ENCODE measurements around the gene AGBL4.
"Not testable (repeated sequence)": the region's sequence is repeated elsewhere in the genome, so short reads cannot be mapped to it uniquely, and the experiment has no call there.

The AGBL4 gene

DNA sequence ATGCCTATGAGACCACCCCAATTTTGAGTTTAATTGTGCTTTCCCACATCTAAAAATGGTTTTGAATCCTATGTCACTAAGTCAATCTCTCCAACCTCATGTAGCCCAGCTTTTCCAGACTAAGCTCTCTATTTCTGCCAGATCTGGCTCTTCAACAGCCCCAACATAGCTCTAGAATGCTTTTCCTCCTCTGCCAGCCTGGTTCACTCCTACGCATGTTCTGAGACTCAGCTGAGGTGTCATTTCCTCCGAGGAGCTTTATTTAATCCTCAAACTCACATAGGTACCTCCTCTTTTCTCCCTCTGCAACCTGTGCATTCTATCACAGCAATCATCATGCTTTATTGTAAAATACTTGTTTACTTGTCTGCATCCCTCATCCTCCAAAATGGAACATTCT lies 729.2 kb downstream of the AGBL4 start:
- DNase-seq: no peak

DNA sequence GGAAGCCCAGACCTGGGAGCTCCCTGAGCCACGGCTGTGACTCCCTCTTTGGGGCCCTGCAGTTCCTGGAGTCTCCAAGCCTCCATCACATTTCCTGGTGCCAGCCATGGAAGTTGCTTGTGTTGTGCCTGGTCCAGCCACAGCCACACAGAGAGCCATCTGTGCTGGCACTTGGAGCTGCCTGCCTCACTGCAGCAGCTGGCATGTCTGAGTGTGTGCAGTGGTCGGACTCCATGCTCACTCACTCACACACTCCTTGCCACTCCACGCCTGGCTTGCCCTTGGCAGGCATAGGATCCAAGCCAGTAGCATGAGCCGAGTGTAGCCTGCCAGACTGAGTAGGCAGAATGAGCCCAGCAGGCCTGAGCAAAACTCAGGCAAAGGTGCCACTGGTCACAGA lies 730.7 kb downstream of the AGBL4 start:
- DNase-seq: no peak

DNA sequence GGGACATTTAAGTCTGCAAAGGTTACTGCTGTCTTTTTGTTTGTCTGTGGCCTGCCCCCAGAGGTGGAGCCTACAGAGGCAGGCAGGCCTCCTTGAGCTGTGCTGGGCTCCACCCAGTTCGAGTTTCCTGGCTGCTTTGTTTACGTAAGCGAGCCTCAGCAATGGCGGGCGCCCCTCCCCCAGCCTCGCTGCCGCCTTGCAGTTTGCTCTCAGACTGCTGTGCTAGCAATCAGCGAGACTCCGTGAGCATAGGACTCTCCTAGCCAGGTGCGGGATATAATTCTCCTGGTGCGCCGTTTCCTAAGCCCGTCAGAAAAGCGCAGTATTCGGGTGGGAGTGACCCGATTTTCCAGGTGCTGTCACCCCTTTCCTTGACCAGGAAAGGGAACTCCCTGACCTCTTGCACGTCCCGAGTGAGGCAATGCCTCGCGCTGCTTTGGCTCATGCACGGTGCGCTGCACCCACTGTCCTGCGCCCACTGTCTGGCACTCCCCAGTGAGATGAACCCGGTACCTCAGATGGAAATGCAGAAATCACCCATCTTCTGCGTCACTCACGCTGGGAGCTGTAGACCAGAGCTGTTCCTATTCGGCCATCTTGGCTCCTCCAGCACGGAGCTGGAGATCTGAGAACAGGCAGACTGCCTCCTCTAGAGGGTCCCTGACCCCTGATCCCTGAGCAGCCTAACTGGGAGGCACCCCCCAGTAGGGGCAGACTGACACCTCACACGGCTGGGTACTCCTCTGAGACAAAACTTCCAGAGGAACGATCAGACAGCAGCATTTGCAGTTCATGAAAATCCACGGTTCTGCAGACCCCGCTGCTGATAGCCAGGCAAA lies 766.3 kb downstream of the AGBL4 start:
- not testable (repeated sequence) for DNase-seq

DNA sequence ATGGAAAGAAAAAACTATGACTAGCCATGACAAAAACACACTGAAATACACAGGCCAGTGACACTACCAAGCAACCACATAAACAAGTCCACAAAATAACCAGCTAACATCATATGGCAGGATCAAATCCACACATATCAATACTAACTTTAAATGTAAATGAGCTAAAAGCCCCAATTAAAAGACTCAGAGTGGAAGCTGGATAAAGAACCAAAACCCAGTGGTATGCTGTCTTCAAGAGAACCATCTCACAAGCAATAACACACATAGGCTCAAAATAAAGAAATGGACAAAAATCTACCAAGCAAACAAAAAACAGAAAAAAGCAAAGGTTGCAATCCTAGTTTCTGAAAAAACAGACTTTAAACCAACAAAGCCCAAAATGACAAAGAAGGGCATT lies 770.8 kb downstream of the AGBL4 start:
- DNase-seq: no peak

DNA sequence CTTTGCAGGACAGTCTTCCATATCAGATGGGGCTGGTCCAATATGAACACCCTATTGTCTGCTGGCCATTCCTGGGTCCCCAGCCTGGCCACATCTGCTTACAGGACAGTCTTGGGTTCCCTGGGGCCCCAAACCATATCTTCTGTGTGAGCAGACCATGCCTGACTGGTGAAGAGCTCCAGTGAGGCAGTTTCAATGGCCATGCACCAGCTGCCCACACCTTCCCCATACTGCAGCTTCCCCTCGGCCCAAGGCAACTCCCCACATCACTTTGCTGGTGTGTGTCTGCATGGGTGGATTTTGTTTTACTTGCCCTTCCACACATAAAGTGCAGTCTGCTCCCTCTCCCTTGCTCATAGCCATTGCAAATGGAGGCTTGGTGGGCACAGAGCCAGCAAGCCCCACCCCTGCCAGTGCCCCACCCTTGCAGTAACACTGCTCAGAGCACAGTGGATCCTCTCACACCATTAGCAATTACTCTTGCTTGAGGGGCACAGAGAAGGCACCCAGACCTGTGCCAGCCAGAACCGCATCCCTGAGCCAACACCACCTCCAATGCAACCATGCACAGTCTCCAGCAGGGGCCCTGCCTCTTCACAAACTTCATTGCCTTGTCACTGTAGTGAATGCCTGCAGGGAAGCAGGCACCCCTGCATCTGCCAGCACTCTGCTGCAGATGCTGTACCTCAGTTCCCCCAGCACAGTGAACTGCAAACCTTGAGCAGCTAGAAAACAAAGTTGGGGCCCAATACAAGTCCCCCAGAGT lies 772.6 kb downstream of the AGBL4 start:
- DNase-seq: no peak

DNA sequence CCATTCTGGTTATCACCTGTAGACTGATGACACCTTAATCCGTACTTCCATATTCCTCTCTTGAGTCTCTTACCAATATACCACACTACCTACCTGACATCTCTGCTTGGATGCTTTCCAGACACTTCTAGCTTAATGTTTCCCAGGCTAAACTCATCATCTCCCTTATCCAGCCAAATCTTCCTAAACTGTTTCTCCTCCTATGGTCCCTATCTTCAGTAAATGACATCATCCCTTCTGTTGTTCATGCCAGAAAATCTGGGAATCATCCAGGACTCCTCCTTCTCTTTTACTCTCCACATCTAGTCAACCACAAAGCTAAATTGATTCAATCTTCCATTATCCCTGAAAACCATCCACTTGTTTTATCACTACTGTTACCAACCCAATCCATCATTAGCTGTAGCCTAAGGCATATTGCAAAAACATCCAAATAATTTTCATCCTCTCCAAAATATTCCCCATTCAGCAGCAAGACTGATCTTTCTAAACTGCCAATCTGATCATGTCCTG lies 783.0 kb downstream of the AGBL4 start:
- no peak for DNase-seq

DNA sequence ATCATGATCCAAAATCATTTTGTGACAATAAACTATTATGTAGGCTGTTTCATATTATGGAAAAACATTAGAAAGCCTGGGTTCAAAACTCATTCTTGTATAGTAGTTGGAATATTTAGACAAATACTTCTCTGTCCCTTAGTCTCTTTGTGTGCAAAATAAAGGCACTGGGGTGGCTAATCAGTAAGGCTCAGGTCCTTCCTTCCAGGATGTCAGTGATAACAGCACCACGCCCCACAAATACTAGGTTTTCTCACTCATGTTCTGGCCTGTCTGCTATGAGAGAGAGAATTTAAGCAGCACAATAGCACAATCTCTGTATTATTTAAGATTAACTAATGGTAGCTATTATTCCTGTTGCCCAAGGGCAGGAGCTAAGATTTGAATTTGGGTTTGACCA lies 788.8 kb downstream of the AGBL4 start:
- no peak for DNase-seq

DNA sequence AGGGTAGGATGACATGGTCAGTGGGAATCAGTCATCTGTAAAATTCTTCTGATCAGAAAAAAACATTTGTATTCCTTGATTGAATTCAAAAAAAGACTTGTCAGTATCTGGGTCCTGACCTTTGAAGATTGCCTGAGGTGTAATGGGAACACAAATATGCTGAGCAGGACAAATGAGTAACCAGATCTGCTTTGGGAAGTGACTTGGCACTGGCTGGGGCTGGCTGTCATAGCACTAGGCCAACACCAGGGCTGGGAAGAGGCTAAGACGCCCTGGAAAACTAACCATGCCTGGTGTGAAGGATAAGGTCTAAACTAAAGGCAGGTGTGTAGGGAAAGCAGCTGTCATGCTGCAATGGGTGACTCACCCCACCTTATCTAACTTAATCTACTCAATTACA lies 794.2 kb downstream of the AGBL4 start:
- no peak for DNase-seq

DNA sequence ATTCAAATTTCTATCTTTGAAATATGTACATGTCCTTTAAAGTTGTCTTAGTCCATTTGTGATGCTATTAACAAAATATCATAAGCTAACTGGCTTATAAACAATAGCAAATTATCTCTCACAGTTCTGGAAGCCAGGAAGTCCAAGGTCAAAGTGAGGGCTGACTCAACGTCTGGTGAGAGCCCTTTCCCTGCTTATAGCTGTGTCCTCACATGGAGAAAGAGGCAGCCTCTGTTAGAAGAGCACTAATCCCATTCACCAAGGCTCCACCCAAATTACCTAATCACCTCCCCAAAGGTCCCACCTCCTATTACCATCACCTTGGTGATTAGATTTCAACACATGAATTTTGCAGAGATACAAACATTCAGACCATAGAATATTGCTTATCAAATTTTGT lies 797.0 kb downstream of the AGBL4 start:
- no peak for DNase-seq

DNA sequence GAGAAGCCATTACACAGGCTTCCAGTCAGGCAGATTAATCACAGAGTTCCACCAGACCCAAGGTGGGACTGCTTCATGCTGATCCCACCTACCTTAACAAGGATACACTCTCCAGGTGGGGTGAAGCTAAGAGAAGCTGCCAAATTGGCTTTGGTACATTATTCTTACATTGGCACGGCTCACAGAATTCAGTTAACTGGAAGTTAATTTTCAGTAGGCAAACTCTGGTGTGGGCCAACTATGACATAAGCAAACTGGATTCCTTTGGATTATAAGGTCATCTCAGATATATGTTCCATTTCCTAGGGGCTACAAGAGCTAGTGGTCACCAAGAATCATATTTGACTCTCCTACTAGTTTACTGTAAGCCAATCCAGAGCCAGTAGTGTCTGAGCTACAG lies 798.3 kb downstream of the AGBL4 start:
- DNase-seq: no peak

DNA sequence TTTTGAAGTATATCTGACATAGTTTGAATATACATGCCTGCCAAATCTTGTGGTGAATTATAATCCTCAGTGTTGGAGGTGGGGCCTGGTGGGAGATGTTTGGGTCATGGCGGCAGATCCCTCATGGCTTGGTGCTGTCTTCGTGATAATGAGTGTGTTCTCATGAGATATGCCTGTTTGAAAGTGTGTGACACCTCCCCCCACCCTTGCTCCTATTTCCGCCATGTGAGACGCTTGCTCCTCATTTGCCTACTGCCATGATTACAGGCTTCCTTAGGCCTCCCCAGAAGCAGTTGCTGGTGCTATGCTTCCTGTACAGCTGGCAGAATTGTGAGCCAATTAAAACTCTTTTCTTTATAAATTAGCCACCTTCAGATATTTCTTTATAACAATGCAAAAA lies 810.5 kb downstream of the AGBL4 start:
- DNase-seq: no peak

DNA sequence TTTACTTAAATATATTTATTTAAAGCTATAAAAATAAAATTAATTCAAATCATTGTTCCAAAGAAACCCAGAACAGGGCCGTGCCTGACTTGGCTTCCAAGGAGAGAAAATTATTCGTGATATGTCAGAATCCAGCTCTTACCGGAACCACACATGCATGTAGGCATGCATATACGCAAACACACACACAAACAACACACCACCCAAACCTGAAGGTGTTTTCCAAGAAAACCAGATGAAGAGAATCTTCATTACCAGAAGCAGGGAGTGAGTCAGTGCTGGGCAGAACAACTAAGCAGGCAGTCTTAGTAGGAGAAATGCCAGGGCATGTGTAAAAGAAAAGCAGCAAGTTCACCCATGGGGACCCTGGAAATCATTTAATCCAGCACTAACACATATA lies 815.0 kb downstream of the AGBL4 start:
- DNase-seq: no peak

DNA sequence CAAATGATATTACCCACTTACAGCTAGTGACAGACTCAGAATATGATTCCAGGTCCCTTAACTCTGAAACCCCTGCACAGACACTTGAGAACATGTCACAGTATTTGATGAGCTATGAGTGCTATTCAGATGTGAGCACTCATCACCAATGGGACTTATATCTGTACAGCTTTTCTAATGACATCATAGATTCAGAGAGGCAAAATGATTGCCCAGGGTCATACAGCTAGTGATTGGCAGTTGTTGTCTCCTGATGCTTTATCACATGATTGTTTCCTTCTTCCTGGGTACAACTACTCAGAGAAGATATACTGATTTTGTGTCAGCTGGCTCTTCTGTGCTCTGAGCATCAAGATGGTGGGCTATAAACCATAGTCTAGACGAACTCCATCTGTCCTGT lies 819.0 kb downstream of the AGBL4 start:
- DNase-seq: no peak

DNA sequence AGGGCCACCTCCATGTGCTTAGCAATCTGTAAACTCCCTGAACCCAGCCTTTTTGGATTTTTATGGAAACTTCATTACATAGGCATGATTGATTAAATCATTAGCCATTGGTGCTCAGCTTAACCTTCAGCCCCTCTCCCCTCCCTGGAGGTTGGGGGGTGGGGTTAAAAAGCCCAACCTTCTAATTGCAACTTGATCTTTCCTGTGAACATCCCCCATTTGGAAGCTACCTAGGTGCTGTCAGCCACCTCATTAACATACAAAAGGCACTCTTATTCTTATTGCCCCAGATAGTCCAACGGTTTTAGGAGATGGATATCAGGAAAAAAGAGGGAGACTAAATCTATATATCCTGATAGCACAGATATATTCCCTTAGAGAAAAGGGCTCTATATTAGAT lies 823.0 kb downstream of the AGBL4 start:
- no peak for DNase-seq

DNA sequence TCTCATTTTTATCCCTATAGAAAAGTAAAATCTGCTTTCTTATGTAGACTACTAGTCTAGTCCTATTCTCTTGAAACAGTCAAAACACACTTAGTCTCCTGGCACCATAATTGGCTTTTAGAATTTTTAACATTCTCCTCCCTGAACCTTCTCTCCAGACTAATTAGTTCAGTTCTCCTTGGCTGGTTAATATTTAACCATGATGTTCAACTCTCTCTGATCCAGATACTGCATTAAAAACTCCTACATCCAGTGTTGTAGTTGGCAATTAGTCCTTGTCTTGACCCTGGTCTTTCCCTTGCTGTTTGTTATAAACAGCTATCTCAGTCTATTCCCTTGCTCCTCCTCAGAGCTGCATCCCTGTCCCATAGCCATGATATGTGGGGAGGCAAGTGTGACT lies 824.2 kb downstream of the AGBL4 start:
- no peak for DNase-seq

DNA sequence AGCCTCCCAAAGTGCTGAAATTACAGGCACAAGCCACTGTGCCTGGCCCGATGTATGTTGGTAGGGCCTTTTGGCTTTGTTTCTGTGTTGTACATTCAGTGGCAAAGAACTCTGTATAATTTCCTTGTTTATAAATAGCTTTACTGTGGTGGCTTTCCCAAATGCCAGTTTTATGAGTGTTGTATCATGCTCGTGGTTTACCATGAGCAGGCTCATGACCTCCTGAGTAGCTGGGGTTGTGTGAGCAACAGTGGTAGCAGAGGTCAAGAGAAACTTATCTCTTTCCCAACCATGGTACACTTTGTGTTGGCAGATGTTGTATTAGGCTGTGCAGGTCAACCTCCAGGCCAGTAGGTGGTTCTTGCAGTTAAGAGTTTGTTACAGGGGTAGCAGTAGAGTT lies 826.7 kb downstream of the AGBL4 start:
- DNase-seq: no peak

DNA sequence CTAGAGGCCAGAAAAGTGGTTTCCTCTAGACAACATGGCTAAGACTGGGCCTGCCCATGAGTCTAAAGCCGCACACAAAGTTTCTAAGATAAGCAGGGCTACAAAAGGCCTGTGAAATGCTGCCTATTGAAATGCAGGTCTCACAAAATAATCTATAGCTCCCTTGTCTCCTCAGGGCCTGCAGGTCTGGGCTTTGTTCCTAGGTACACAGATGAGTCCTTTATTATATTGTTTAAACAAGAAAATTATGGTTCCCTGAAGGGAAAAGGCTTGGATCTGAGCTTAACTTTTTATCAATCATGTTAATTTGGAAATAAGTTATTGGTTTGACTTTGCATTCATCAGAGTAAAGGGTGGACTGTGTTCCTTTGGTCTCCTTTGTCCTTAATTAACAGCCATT lies 833.6 kb downstream of the AGBL4 start:
- DNase-seq: no peak

DNA sequence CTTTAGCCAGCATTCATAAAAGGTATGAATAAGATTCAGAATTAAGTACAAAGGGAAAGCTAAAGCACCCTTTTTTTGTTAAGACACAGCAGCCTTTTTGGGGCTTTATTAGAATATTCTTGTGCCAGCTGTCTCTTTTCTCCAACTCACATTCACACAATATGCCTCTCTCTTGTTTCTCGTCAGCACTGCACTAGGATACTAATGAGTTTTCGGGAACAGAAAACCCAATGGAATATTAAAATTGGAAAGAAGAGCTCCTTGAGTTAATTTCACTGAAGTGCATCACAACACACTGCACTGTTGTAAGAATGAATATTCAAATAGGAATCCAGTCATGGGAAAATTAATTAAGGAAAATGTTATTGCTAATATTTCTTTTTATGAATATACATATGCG lies 836.7 kb downstream of the AGBL4 start:
- no peak for DNase-seq

DNA sequence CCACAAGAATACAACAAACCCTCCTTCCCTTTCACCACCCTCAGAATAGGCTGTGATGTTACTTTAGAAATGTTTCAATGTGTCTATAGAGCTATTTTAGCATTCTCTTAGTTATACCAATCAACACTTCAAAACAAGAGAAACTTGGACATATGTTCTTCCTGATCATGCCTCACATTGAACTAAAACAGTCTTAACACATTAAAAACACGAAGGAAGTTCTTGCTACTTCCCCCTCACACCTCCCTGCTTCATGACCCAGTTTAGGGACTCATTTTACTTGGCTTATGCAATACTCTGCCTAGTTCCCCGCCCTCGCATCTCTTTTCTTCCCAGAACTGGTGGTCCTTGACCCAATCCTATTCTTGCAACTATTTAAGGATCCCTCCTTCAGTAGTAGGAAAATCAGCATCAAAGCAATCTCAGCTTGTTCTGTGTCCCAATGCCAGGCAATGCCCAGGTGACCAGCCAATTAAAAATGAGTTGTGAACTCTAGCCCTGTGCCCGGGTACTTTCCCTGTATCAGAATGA lies 838.2 kb downstream of the AGBL4 start:
- no peak for DNase-seq

DNA sequence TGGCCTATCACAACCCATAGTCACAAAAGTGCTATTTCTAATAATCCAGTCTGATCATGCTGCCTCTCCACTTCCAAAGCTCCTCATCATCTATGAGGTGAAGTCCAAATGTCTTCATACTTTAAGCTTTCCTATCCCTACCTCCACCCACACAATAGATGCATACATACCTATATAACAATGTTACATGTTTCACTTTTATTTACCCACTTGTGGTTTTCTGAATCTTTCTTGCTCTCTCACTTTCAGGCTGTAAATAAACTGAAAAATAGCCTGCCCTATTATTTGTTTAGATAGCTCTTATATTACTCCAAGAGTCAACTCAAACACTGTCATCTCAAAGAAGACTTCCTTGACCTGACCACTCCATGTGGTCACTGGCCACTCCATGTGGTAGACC lies 840.3 kb downstream of the AGBL4 start:
- DNase-seq: no peak

DNA sequence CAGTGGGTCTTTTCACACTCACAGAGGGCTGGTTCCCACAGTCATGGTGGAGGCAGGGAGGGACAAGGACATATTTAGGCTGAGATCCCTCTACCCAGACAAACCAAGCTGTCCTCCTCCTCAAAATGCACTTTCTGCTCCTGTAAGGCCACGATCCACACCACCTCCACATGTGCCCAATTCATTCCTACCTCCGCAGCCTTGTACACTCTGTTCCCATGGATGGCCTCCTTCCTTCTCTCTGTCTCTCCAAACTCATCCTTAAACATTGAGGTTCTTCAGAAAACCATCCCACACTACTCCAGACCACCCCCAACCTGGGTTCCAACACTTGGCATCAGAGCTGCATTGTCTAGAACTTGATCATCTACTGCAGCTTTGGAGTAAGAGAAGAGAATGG lies 842.7 kb downstream of the AGBL4 start:
- no peak for DNase-seq

DNA sequence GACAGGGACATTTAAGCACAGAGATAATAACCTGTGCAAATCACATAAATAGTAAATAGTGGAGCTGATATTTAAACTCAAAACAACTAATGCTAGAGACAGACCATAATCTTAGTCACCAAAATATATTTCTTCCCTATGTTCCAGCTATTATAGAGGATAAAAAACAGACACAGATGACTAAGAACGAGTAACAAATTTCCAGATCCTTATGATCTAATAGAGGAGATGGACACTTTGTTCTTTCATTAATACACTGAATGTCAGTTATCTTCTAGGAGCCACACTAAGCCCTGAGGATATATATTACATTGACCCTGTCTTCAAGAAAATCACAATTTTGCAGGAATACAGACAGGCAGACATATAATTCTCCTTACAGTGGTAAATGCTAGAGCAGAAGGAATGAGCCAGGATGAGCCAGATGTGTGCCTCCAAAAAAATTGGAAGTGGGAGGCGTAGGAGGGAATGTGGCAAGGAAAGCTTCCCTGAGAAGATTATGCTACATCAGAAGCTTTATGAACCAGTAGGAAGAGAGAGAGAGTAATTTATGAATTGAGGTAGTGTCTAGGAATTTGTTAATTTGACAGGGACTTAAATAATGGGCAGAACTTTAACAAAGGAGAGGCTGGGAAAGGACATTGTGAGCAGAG lies 851.7 kb downstream of the AGBL4 start:
- no peak for DNase-seq

DNA sequence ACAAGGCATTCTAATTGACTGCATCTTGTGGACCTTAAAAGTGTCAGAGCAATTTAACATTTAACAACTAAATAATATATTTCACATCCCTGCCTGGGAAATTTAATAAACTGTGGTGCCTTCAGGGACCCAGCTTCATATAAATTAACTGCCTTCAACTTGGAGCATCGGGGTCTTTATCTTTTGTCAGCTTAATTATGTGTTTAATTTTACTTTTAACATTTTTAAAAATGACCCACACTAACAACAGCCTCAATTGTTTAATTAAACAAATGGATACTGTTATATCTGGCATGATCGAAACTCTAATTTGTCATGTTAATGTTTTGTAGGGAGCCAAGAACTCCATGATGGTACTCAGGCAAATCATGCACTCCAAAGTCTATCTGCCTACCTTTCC lies 857.7 kb downstream of the AGBL4 start:
- DNase-seq: no peak

DNA sequence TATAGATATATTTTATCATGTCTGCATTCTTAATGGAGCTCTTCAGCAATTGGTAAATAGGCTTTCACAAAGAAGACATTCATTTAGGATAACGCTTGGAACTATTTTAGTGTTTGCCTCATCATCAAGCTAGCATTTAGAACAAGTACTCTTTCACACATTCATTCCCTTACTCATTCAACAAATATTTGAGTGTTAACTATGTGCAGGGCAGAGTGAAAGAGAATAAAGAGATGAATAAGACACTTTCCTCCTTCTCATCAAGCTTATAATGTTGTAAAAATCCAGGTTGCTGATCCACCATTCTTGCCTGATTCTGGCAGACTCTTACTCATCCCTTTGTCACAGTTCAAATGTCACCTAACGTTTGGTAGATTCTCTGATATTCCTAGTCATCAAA lies 860.7 kb downstream of the AGBL4 start:
- DNase-seq: no peak

Data from activated CD8-positive, alpha-beta memory T cell treated with anti-CD3 and anti-CD28 coated beads, Interleukin-2, amount 50 U/mL, for 4 hours (primary cell).